Natural killer cell (primary cell): ENCODE results near the gene DIAPH3. TPM values are rescaled to one million over a fixed set of nuclear protein-coding genes. Genes with fewer than 3 reads are reported as not detected.
"Not testable (repeated sequence)": the region's sequence is repeated elsewhere in the genome, so short reads cannot be mapped to it uniquely, and the experiment has no call there.

Experiments used
- ATAC-seq, 3 donors: fragments of 150-1000 bp in 2 of 3; fragments of 200-7000 bp in 1 of 3; cut with Tn5 transposase; 1 replicate in 1 of 3; 2 replicates in 2 of 3; pipeline ENCODE4 v1.10.0; 2021; ENCODE audit warnings: mild to moderate bottlenecking in 2 of 3, moderate library complexity in 2 of 3
- DNase-seq, 2 donors: peaks; one replicate each; pipeline versions ENCODE4 v3.0.0 to v3.0.0-alpha.2; 2013 to 2021; ENCODE audit warnings: mixed read lengths in 1 of 2
- H3K27ac ChIP-seq: one replicate; pipeline ENCODE4 v1.5.1; 2013; ENCODE audit warnings: mild to moderate bottlenecking, low read length
- H3K27me3 ChIP-seq: one replicate; pipeline ENCODE4 v1.6.1; 2013; ENCODE audit warnings: low read length; ENCODE audit not compliant: control insufficient read depth, insufficient read depth
- H3K36me3 ChIP-seq: one replicate; pipeline ENCODE4 v1.6.1; 2013; ENCODE audit warnings: low read length; ENCODE audit not compliant: control insufficient read depth, insufficient read depth
- H3K4me1 ChIP-seq: one replicate; pipeline ENCODE4 v1.6.1; 2013; ENCODE audit warnings: low read length; ENCODE audit not compliant: control insufficient read depth, insufficient read depth
- H3K4me3 ChIP-seq: one replicate; pipeline ENCODE4 v1.5.1; 2013; ENCODE audit warnings: low read length
- H3K9me3 ChIP-seq: one replicate; pipeline ENCODE4 v1.6.1; 2013; ENCODE audit warnings: low read length; ENCODE audit not compliant: control insufficient read depth, insufficient read depth
- H3K27ac Mint-ChIP-seq, 2 donors: one replicate each; pipeline ENCODE4 v1.8.0; 2022; ENCODE audit warnings: mild to moderate bottlenecking in 2 of 2, mixed read lengths in 2 of 2, moderate library complexity in 1 of 2
- H3K27me3 Mint-ChIP-seq, 2 donors: one replicate each; pipeline ENCODE4 v1.8.0; 2022; ENCODE audit warnings: low read depth in 2 of 2, mixed read lengths in 2 of 2
- H3K36me3 Mint-ChIP-seq: one replicate; pipeline ENCODE4 v1.8.0; 2022; ENCODE audit warnings: mixed read lengths
- H3K4me1 Mint-ChIP-seq, 2 donors: one replicate each; pipeline ENCODE4 v1.8.0; 2022; ENCODE audit warnings: mixed read lengths in 2 of 2
- H3K4me3 Mint-ChIP-seq: one replicate; pipeline ENCODE4 v1.8.0; 2022; ENCODE audit warnings: mild to moderate bottlenecking, moderate library complexity, mixed read lengths
- H3K9me3 Mint-ChIP-seq, 2 donors: one replicate each; pipeline ENCODE4 v1.8.0; 2022; ENCODE audit warnings: mixed read lengths in 2 of 2
- WGBS: methylation state at CpG from one replicate; pipeline ENCODE4 v1.1.7; 2013; ENCODE audit warnings: missing lambda C conversion rate; ENCODE audit not compliant: insufficient coverage; 5-methylcytosine and 5-hydroxymethylcytosine counted together
- intact Hi-C: fragments of 100-400 bp; cut with micrococcal nuclease; formaldehyde crosslinking; loops from one replicate; pipeline ENCODE4 v1.14.2; 2022
- total RNA-seq, 4 donors: library from RNA; stranded (reverse); fragments of 120-200 nt in 1 of 4; gene quantifications; one replicate each; pipeline versions ENCODE4 v1.2.3 to v1.2.4, GENCODE V29; 2013 to 2022
- TF ChIP-seq, protein P1 (sequence below): fragments of 200-600 bp; IDR thresholded peaks from one replicate; pipeline ENCODE4 v1.8.0; 2022; ENCODE audit warnings: antibody characterized with exemption

The DIAPH3 gene
- total RNA-seq, 3 donors from 2014 or later (not counting 1 experiment from before 2014, with no cell fraction given), result 0.54 to 1.0 (median 0.98) TPM

DNA sequence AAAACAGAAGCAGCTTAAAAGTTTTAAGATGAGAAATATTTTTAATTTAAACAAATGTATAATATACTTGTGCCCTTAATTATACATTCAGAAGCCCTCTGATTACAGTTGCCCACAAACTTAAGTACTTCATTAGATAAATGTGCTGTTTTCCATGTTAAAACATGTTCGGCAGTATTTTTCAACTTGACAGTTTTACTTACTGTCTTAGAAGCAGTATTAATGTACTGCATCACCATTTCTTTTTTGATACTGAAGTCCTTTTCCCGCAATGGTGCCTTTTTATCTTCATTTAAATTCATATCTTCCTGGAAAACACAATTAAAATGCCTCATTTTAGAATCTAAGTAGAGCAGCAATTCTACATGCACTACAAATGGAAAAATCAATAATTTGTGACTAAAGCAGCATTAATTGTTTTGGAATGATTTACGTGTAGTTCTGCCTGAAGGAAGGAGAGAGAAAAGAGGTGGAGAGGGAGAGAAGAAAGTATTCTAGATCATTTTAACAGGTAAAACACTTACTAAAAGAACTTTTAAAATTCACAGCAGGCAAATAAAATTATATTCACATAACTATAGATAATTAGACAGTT, 70.2 kb downstream of the DIAPH3 start:
- Histone ChIP-seq H3K4me1 (no peaks in the 10 kb centered on the region), H3K27me3 (no peaks in the 10 kb centered on the region), H3K4me3 (no peak overlapping the region), H3K9me3 (no peaks in the 10 kb centered on the region), H3K27ac (no peak overlapping the region), H3K36me3 (no peaks in the 10 kb centered on the region)
- Mint-ChIP-seq H3K36me3 (no peaks in the 10 kb centered on the region), H3K9me3 (no peaks in the 10 kb centered on the region), H3K4me1 (no peaks in the 10 kb centered on the region), H3K27me3 (no peaks in the 10 kb centered on the region), H3K4me3 (no peak overlapping the region), H3K27ac (no peak overlapping the region)
- ATAC-seq, result no peak
- DNase-seq, result no peak
- WGBS, result 100% methylated on average over 2 of the region's 3 CpGs
- intact Hi-C loops, result no loop called here
- TF ChIP-seq, protein P1, sequence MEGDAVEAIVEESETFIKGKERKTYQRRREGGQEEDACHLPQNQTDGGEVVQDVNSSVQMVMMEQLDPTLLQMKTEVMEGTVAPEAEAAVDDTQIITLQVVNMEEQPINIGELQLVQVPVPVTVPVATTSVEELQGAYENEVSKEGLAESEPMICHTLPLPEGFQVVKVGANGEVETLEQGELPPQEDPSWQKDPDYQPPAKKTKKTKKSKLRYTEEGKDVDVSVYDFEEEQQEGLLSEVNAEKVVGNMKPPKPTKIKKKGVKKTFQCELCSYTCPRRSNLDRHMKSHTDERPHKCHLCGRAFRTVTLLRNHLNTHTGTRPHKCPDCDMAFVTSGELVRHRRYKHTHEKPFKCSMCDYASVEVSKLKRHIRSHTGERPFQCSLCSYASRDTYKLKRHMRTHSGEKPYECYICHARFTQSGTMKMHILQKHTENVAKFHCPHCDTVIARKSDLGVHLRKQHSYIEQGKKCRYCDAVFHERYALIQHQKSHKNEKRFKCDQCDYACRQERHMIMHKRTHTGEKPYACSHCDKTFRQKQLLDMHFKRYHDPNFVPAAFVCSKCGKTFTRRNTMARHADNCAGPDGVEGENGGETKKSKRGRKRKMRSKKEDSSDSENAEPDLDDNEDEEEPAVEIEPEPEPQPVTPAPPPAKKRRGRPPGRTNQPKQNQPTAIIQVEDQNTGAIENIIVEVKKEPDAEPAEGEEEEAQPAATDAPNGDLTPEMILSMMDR, result no peak

DNA sequence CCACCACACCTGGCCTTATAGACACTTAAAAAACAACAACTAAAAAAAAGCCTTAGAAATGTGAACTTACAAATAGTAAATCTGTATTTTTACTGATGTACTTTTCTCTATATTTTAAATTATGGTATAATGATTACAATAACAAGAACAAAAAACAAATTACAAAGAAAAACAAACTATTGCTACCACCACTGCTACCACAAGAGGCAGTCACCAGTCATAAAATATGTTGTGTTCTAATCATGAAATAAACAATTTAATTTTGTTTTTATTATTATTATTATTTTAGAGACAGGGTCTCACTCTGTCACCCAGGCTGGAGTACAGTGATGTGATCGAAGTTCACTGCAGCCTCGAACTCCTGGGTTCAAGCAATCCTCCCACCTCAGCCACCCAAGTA, 72.2 kb downstream of the DIAPH3 start:
- Histone ChIP-seq H3K9me3 (no peaks in the 10 kb centered on the region), H3K27me3 (no peaks in the 10 kb centered on the region), H3K4me3 (no peak overlapping the region), H3K36me3 (no peaks in the 10 kb centered on the region), H3K4me1 (no peaks in the 10 kb centered on the region), H3K27ac (no peak overlapping the region)
- no peak for DNase-seq
- H3K4me1 Mint-ChIP-seq, result no peaks in the 10 kb centered on the region
- H3K27ac Mint-ChIP-seq, result no peak overlapping the region
- no peaks in the 10 kb centered on the region for H3K36me3 Mint-ChIP-seq
- no peaks in the 10 kb centered on the region for H3K9me3 Mint-ChIP-seq
- no peak for ATAC-seq
- H3K27me3 Mint-ChIP-seq, result no peaks in the 10 kb centered on the region
- WGBS, result 100% methylated on average over 2 of the region's 2 CpGs
- no peak overlapping the region for H3K4me3 Mint-ChIP-seq
- intact Hi-C loops, result no loop called here
- TF ChIP-seq, protein P1, result no peak

DNA sequence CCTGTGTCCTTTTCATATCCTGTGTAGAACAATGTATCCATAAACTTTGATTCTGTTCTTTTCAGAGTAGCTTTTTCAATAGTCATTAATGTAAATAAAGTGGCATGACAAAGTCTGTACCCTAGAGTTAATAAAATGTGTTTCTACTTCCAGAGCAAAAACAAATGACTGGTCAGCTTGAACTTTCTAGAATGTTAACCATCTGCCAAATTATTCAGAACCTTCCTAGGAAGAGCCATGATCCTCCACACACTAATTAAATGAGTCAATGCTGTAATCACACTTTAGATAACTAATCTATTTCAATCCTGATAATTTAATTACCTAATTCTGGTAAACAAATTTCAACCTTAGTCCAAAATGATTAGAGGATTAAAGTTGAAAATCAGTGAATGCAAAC, 73.2 kb downstream of the DIAPH3 start:
- intact Hi-C loops, result no loop called here
- H3K27me3 Mint-ChIP-seq, result no peaks in the 10 kb centered on the region
- no peaks in the 10 kb centered on the region for H3K4me1 Mint-ChIP-seq
- Histone ChIP-seq H3K27ac (no peak overlapping the region), H3K9me3 (no peaks in the 10 kb centered on the region), H3K4me1 (no peaks in the 10 kb centered on the region), H3K4me3 (no peak overlapping the region), H3K36me3 (no peaks in the 10 kb centered on the region), H3K27me3 (no peaks in the 10 kb centered on the region)
- no peak overlapping the region for H3K4me3 Mint-ChIP-seq
- TF ChIP-seq, protein P1, result no peak
- DNase-seq (no peak), ATAC-seq (no peak)
- no peak overlapping the region for H3K27ac Mint-ChIP-seq
- no peaks in the 10 kb centered on the region for H3K9me3 Mint-ChIP-seq
- H3K36me3 Mint-ChIP-seq, result no peaks in the 10 kb centered on the region

DNA sequence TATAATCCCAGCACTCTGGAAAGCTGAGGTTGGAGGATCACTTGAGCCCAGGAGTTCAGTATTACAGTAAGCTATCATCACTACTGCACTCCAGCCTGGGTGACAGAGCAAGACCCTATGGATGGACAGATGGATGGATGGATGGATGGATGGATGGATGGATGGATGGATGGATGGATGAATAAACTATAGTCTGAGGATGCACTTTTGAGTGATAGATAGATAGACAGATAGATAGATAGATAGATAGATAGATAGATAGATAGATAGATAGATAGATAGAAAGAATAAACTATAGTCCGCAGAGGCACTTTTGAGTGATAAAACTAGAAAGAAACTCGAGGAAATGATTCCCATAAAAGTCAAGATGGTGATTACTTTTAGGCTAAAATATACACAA, 79.9 kb downstream of the DIAPH3 start:
- H3K27ac ChIP-seq, H3K36me3 Mint-ChIP-seq, H3K4me3 Mint-ChIP-seq, DNase-seq, H3K36me3 ChIP-seq, H3K4me1 ChIP-seq, H3K27ac Mint-ChIP-seq, H3K4me3 ChIP-seq, H3K4me1 Mint-ChIP-seq, intact Hi-C loops, ATAC-seq, H3K9me3 Mint-ChIP-seq, H3K27me3 ChIP-seq, H3K9me3 ChIP-seq, H3K27me3 Mint-ChIP-seq: not testable (repeated sequence)
- 100% methylated on average over 2 of the region's 2 CpGs for WGBS
